ENCODE results near the gene CEACAM7.
A peak's percentile ranks its signal among the peaks of the same experiment; 100 is the strongest.
"Not testable (repeated sequence)": the region's sequence is repeated elsewhere in the genome, so short reads cannot be mapped to it uniquely, and the experiment has no call there.

The CEACAM7 gene

DNA sequence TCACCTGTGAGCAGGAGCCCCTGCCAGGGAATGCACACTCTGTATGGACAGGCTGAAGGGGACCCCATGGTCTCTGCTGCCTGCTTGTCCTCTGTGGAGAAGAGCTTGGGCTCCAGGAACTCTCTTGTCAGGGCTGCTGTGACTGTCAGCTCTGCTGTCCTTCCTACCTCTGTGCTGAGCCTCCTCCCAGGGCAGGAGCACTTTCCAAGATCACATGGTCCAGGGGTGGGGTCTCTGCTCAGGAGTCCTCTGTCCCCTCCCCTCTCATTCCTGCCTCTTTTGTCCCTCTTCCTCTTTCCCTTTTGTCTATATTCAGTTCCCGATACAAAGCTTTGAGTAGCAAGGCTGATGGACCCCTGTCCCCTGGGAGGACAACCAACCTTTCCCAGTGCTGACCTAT, at the start of gene CEACAM7:
CEACAM7 (minus strand) TSS at position 173 of the 400 bp plus-strand sequence; CDS start at position 68, 105 bp downstream.
- DNase-seq (ENCODE audit: low read depth, low spot score), result no peak

DNA sequence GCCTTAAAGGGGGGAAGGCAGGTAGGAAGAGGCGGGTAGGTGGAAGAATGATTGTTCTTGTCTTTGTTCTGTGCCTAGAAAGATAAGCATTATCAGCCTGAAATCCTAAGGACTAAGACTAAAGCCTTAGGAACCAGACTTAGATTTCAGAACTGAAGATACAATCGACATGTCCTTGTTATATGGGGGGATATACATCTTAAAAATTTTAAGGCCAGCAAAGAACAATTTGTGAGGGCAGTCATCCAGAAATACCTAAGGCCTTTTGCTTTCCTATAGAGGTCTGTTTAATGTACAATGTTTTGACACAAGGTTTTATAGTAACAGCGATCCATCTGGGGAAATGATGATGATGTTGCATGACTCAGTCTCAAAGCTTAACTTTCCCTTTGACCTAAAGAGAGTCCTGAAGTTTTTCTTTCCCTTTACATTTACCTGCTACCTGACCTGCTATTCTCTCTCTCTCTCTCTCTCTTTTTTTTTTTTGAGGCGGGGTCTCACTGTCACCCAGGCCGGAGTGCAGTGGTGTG, 47.1 kb upstream of the CEACAM7 start:
- DNase-seq (ENCODE audit: low read depth, low spot score), result no peak

DNA sequence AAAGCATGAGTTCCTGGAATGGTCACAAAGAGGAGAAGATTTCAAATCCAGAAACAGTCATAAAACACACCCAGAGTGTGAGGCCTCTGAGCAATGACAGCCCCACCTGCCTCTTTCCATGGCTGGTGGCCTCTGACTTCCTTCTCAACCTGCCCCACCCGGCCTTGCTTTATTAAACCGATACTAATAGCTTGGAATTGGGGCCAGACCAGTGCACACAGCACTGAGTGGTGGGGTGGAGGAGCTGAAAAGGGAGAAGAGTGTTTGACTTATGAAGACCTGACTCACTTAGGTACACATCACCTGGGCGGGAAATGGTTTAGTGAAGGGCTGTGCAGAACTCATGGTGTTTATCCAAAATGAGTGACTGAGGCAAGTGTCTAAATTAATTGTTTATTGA, 46.5 kb upstream of the CEACAM7 start:
- no peak for DNase-seq (ENCODE audit: low read depth, low spot score)

DNA sequence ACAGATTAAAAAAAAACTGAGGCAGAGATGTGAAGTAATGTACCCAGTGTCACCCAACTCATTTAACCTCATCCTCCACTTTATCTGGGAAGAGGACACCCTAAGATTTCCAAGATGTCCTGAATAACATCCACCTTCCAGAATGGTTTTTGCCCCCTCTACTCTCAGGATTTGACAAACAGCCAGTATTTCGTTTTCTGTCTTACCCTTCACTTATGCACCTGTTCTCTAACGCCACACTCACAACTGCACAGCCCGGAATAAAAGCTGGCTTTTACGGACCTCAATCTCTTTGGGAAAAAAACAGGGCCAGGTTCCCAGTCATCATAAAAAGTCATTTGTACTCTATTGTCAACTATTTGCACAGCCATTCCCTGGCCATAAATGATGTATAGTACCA, 46.1 kb upstream of the CEACAM7 start:
- DNase-seq (ENCODE audit: low read depth, low spot score), result no peak

DNA sequence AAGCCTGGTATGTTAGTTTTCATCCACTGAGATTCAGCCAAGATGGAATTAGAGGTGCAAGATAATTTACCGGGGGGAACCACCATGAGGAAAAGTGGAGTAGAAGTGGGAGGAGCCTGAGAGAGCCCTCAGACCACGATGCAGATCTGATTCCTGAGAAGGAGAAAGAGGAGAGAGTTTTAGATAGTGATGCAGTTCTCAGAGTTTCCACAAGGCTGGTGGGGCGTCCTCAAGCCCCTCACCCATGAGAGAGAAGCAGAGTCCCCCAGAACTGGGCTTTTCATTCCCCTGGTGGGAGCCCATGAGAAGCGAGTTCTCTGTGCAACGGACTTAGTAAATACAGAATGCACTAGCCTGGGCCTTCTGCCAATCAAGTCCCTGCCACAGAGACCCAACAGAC, 38.4 kb upstream of the CEACAM7 start:
- no peak for DNase-seq (ENCODE audit: low read depth, low spot score)

DNA sequence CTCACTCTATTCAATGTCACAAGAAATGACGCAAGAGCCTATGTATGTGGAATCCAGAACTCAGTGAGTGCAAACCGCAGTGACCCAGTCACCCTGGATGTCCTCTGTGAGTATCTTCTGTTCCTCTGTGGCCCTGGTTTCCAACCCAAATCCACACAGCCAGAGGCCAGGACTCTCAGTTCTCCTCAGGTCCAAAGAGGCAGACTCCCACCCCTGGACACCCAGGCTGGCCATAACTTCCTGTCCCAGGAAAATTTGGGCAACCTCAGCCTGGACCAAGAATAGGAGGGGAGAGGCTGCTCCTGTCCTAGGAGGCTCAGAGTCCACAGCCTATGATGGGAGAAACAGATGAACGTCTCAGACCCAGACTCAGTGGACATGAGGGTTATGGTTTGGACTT, 32.0 kb upstream of the CEACAM7 start:
- DNase-seq (ENCODE audit: low read depth, low spot score), result no peak

DNA sequence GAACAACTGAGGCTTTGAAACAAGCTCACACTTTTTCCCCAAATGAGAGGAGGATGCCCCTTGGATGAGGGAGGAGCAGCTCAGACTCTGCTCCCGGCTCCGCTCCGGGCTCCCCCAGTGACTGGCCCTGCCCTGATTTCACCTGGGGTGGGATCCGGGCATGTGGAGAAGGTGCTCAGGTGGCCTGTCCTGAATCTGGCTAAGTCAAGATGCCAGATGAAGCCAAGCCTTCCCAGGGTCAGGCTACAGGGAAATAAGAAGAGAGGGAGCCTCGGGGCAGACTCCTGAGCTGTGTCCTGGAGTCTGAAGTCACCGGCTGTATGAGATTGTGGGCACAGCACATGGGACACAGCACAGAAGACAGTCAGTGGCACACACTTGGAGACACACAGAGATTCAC, 30.7 kb upstream of the CEACAM7 start:
- no peak for DNase-seq (ENCODE audit: low read depth, low spot score)

DNA sequence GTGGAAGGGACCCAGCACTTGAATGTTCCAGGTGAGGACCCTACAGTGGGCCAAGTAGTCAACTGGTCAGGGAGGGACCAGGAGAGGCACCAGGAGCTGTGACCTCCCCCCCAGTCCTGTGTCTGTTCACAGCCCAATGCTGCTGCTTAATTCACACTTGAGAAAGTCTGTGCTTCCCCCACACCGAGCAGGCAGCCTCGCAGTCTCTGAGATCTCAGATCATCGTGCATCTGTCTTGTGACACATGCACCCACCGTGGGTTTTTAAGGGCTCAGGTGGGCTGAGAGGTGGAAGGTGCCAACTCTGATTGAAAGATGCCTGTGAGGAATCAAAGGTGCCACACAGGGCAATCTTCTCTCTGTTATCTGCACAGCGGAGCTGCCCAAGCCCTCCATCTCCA, 26.5 kb upstream of the CEACAM7 start:
- DNase-seq (ENCODE audit: low read depth, low spot score), result no peak

DNA sequence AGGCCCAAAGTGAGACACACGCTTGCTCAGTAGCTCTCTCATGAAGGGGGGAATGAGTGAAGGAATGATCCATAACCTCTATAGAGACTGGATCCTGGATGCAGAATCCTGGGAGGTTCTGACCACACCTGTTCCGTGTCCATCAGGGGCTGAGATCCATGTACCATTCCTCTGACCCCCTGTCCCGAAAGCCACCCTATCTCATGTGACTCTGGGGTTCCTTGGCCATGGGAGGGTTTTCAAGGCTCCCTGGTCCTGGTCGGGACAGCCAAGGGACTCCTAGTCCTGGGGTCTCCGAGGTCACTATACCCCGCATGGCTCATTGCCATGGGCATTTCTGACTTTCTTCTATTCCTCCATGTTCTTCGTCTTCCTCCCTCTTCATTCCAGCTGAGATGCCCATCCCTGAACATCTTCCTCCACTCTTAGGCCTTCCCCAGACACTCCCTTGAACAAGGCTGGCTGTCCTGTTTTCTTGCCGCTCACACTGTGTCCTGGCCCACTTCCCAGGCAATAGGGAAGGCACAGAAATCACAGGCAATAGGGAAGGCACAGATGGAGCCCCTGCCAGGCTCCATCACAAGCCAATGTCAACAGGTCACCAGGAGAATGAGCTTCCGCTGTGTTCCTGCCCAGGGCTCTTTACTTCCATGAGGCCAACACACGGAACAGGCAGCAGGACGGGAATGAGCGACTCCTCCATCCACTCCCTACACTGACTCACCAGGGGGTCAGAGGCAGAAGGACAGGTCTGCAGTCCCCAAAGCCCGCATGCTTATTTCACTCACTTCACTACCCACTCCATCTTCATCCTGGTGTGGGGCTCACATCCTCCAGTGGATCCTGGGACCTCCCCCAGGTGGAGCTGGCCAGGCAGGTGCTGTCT, 23.5 kb upstream of the CEACAM7 start:
- no peak for DNase-seq (ENCODE audit: low read depth, low spot score)

DNA sequence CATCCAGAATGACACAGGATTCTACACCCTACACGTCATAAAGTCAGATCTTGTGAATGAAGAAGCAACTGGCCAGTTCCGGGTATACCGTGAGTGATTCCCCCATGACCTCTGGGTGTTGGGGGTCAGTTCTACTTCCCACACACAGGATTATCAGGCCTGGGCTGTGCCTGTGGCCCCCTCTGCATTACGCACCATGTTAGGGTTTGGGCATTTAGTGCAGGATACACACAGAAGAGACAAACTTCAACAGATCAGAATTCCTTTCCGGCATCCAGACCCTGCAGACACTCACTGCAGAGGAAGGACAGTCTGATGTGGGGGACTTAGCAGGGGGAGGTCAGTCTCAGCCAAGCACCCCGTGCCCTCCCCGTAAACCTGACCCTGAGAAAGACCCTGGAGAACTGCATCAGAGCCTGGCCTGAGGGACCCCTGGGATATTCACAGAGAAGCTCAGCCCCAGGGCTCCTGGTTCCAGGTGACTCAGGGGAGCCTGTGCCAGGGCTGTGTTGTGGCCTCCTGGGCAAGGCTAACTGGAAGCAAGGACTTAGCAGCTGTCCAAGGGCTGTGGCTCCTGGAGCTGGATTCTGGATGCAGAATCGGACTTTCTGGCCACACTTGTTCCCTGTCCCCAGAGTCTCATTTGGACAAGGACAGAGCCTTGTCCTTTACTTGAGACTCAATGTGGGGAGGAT, 22.0 kb upstream of the CEACAM7 start:
- DNase-seq (ENCODE audit: low read depth, low spot score), result no peak

DNA sequence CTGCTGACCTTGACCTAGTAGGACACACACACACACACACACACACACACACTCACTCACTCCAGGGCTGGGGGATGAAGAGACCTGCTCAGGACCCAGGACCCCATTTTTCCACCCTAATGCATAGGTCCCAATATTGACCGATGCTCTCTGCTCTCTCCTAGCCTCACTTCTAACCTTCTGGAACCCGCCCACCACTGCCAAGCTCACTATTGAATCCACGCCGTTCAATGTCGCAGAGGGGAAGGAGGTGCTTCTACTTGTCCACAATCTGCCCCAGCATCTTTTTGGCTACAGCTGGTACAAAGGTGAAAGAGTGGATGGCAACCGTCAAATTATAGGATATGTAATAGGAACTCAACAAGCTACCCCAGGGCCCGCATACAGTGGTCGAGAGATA, 21.4 kb upstream of the CEACAM7 start:
- not testable (repeated sequence) for DNase-seq (ENCODE audit: low read depth, low spot score)

DNA sequence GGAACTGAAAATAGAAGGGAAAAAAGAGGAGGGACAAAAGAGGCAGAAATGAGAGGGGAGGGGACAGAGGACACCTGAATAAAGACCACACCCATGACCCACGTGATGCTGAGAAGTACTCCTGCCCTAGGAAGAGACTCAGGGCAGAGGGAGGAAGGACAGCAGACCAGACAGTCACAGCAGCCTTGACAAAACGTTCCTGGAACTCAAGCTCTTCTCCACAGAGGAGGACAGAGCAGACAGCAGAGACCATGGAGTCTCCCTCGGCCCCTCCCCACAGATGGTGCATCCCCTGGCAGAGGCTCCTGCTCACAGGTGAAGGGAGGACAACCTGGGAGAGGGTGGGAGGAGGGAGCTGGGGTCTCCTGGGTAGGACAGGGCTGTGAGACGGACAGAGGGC, 20.4 kb upstream of the CEACAM7 start, which contains the start of gene CEACAM5:
CEACAM5 (plus strand) TSS at position 146 of the 400 bp plus-strand sequence; CDS start at position 252, 106 bp downstream.
- DNase-seq (ENCODE audit: low read depth, low spot score), result no peak

DNA sequence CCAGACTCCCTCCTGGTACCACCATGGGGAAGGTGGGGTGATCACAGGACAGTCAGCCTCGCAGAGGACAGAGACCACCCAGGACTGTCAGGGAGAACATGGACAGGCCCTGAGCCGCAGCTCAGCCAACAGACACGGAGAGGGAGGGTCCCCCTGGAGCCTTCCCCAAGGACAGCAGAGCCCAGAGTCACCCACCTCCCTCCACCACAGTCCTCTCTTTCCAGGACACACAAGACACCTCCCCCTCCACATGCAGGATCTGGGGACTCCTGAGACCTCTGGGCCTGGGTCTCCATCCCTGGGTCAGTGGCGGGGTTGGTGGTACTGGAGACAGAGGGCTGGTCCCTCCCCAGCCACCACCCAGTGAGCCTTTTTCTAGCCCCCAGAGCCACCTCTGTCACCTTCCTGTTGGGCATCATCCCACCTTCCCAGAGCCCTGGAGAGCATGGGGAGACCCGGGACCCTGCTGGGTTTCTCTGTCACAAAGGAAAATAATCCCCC, 19.9 kb upstream of the CEACAM7 start:
- no peak for DNase-seq (ENCODE audit: low read depth, low spot score)

DNA sequence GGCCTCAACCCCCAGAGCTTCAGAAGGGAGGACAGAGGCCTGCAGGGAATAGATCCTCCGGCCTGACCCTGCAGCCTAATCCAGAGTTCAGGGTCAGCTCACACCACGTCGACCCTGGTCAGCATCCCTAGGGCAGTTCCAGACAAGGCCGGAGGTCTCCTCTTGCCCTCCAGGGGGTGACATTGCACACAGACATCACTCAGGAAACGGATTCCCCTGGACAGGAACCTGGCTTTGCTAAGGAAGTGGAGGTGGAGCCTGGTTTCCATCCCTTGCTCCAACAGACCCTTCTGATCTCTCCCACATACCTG, 19.4 kb upstream of the CEACAM7 start:
- DNase-seq (ENCODE audit: low read depth, low spot score), result no peak

DNA sequence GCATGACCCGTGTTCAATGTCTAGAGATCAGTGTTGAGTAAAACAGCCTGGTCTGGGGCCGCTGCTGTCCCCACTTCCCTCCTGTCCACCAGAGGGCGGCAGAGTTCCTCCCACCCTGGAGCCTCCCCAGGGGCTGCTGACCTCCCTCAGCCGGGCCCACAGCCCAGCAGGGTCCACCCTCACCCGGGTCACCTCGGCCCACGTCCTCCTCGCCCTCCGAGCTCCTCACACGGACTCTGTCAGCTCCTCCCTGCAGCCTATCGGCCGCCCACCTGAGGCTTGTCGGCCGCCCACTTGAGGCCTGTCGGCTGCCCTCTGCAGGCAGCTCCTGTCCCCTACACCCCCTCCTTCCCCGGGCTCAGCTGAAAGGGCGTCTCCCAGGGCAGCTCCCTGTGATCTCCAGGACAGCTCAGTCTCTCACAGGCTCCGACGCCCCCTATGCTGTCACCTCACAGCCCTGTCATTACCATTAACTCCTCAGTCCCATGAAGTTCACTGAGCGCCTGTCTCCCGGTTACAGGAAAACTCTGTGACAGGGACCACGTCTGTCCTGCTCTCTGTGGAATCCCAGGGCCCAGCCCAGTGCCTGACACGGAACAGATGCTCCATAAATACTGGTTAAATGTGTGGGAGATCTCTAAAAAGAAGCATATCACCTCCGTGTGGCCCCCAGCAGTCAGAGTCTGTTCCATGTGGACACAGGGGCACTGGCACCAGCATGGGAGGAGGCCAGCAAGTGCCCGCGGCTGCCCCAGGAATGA, 18.9 kb upstream of the CEACAM7 start:
- peak; percentile 37 for DNase-seq (ENCODE audit: low read depth, low spot score)

DNA sequence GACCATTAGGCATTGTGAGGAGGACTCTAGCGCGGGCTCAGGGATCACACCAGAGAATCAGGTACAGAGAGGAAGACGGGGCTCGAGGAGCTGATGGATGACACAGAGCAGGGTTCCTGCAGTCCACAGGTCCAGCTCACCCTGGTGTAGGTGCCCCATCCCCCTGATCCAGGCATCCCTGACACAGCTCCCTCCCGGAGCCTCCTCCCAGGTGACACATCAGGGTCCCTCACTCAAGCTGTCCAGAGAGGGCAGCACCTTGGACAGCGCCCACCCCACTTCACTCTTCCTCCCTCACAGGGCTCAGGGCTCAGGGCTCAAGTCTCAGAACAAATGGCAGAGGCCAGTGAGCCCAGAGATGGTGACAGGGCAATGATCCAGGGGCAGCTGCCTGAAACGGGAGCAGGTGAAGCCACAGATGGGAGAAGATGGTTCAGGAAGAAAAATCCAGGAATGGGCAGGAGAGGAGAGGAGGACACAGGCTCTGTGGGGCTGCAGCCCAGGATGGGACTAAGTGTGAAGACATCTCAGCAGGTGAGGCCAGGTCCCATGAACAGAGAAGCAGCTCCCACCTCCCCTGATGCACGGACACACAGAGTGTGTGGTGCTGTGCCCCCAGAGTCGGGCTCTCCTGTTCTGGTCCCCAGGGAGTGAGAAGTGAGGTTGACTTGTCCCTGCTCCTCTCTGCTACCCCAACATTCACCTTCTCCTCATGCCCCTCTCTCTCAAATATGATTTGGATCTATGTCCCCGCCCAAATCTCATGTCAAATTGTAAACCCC, 17.5 kb upstream of the CEACAM7 start:
- no peak for DNase-seq (ENCODE audit: low read depth, low spot score)

DNA sequence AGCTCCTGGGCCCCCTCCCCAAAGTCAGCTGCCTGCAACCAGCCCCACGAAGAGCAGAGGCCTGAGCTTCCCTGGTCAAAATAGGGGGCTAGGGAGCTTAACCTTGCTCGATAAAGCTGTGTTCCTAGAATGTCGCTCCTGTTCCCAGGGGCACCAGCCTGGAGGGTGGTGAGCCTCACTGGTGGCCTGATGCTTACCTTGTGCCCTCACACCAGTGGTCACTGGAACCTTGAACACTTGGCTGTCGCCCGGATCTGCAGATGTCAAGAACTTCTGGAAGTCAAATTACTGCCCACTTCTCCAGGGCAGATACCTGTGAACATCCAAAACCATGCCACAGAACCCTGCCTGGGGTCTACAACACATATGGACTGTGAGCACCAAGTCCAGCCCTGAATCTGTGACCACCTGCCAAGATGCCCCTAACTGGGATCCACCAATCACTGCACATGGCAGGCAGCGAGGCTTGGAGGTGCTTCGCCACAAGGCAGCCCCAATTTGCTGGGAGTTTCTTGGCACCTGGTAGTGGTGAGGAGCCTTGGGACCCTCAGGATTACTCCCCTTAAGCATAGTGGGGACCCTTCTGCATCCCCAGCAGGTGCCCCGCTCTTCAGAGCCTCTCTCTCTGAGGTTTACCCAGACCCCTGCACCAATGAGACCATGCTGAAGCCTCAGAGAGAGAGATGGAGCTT, 15.7 kb upstream of the CEACAM7 start:
- no peak for DNase-seq (ENCODE audit: low read depth, low spot score)

DNA sequence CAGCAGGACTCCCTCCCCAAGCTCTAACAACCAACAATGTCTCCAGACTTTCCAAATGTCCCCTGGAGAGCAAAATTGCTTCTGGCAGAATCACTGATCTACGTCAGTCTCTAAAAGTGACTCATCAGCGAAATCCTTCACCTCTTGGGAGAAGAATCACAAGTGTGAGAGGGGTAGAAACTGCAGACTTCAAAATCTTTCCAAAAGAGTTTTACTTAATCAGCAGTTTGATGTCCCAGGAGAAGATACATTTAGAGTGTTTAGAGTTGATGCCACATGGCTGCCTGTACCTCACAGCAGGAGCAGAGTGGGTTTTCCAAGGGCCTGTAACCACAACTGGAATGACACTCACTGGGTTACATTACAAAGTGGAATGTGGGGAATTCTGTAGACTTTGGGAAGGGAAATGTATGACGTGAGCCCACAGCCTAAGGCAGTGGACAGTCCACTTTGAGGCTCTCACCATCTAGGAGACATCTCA, 14.1 kb upstream of the CEACAM7 start:
- no peak for DNase-seq (ENCODE audit: low read depth, low spot score)

DNA sequence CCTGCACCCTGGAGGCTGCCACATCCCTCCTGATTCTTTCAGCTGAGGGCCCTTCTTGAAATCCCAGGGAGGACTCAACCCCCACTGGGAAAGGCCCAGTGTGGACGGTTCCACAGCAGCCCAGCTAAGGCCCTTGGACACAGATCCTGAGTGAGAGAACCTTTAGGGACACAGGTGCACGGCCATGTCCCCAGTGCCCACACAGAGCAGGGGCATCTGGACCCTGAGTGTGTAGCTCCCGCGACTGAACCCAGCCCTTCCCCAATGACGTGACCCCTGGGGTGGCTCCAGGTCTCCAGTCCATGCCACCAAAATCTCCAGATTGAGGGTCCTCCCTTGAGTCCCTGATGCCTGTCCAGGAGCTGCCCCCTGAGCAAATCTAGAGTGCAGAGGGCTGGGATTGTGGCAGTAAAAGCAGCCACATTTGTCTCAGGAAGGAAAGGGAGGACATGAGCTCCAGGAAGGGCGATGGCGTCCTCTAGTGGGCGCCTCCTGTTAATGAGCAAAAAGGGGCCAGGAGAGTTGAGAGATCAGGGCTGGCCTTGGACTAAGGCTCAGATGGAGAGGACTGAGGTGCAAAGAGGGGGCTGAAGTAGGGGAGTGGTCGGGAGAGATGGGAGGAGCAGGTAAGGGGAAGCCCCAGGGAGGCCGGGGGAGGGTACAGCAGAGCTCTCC, 13.5 kb upstream of the CEACAM7 start:
- no peak for DNase-seq (ENCODE audit: low read depth, low spot score)

Data from activated naive CD8-positive, alpha-beta T cell treated with anti-CD3 and anti-CD28 coated beads, Interleukin-2, amount 50 U/mL, for 16 hours (primary cell).